GM12878 (cell line): Measurements from ENCODE around the gene CBX7.

Experiments used
- CREB1 ChIP-seq: IDR thresholded peaks from 2 replicates; pipeline ENCODE4 v1.6.1; 2012; ENCODE audit warnings: low read depth, mild to moderate bottlenecking, inconsistent platforms
- FOXM1 ChIP-seq: IDR thresholded peaks from 2 replicates; pipeline ENCODE4 v1.6.1; 2012; ENCODE audit warnings: low read depth, mild to moderate bottlenecking, inconsistent platforms, low read length, moderate library complexity
- NR2C2 ChIP-seq: IDR thresholded peaks from 2 replicates; pipeline ENCODE4 v1.6.1; 2011; ENCODE audit warnings: borderline replicate concordance, low read depth; ENCODE audit not compliant: control insufficient read depth, insufficient read length
- NRF1 ChIP-seq: conservative IDR thresholded peaks from 2 replicates; pipeline ENCODE4 v1.6.1; 2011; ENCODE audit warnings: mild to moderate bottlenecking, low read depth, low read length, improper control_type of control experiment
- POLR2A ChIP-seq: IDR thresholded peaks from 2 replicates; pipeline ENCODE4 v1.6.1; 2011; ENCODE audit warnings: low read depth, mild to moderate bottlenecking, low read length
- RBBP5 ChIP-seq: fragments of 200-600 bp; sonication (generic); conservative IDR thresholded peaks from 2 replicates; pipeline ENCODE4 v1.6.1; 2016
- RCOR1 ChIP-seq: conservative IDR thresholded peaks from 2 replicates; pipeline ENCODE4 v1.6.1; 2012; ENCODE audit warnings: low read depth, low read length, improper control_type of control experiment
- SUZ12 ChIP-seq: fragments of 200-600 bp; sonication (generic); IDR thresholded peaks from one replicate; pipeline ENCODE4 v1.6.1; 2018; ENCODE audit warnings: antibody characterized with exemption, mild to moderate bottlenecking; ENCODE audit not compliant: unreplicated experiment
- ZNF274 ChIP-seq: IDR thresholded peaks from one replicate; pipeline ENCODE4 v1.8.0; 2011; ENCODE audit not compliant: insufficient read length, insufficient read depth
- TF ChIP-seq, protein P1 (sequence below), 3 experiments: IDR thresholded peaks in 2 of 3; conservative IDR thresholded peaks in 1 of 3; 2 replicates each; pipeline ENCODE4 v1.5.1; 2011; ENCODE audit warnings: low read depth in 3 of 3, low read length in 3 of 3, mild to moderate bottlenecking in 3 of 3, control low read depth in 2 of 3, moderate library complexity in 2 of 3, inconsistent platforms in 1 of 3, mixed read lengths in 1 of 3; ENCODE audit not compliant: control insufficient read depth in 2 of 3, insufficient read depth in 1 of 3; ENCODE audit errors: extremely low read depth in 1 of 3
- TF ChIP-seq, protein P2 (sequence below): IDR thresholded peaks from 2 replicates; pipeline ENCODE4 v1.6.1; 2011; ENCODE audit warnings: low read depth, mild to moderate bottlenecking, low read length, moderate library complexity, borderline replicate concordance; ENCODE audit errors: extremely low read depth

DNA sequence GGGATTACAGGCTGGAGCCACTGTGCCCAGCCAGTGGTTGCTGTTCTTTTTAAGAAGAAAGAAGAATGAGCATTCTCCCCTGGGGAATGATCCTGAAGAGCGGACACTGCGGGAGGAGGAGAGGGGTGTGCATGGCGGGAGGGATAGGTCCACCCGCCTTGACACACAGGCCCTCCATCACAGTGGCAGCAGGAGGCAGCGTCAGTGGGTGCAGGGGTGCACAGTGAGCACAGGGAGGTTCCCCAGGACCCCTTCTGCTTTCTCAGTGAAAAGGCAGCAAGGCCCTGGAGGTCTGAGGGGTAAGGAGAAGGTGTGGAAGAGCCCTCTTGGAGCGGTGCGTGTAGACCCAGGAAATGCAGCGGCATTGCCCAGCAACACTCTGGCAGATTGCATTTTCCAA lies 28.9 kb upstream of the CBX7 start:
- no peak for TF ChIP-seq RCOR1
- TF ChIP-seq ZNF274: no peak
- TF ChIP-seq SUZ12: no peak
- TF ChIP-seq, protein P1, sequence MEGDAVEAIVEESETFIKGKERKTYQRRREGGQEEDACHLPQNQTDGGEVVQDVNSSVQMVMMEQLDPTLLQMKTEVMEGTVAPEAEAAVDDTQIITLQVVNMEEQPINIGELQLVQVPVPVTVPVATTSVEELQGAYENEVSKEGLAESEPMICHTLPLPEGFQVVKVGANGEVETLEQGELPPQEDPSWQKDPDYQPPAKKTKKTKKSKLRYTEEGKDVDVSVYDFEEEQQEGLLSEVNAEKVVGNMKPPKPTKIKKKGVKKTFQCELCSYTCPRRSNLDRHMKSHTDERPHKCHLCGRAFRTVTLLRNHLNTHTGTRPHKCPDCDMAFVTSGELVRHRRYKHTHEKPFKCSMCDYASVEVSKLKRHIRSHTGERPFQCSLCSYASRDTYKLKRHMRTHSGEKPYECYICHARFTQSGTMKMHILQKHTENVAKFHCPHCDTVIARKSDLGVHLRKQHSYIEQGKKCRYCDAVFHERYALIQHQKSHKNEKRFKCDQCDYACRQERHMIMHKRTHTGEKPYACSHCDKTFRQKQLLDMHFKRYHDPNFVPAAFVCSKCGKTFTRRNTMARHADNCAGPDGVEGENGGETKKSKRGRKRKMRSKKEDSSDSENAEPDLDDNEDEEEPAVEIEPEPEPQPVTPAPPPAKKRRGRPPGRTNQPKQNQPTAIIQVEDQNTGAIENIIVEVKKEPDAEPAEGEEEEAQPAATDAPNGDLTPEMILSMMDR (IDR thresholded peaks at IDR 0.05 in 2 of 3, conservative IDR thresholded peaks at IDR 0.05 in 1 of 3; ENCODE audit: control insufficient read depth in 2 of 3, extremely low read depth in 1 of 3, insufficient read depth in 1 of 3, low read depth in 3 of 3, low read length in 3 of 3): no peak
- TF ChIP-seq, protein P2, sequence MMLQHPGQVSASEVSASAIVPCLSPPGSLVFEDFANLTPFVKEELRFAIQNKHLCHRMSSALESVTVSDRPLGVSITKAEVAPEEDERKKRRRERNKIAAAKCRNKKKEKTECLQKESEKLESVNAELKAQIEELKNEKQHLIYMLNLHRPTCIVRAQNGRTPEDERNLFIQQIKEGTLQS: no peak
- no peak for TF ChIP-seq NRF1
- no peak for TF ChIP-seq FOXM1
- no peak for TF ChIP-seq RBBP5
- TF ChIP-seq POLR2A: no peak
- no peak for TF ChIP-seq CREB1
- TF ChIP-seq NR2C2: no peak
